Keratinocyte (primary cell): ENCODE data around the gene RNF141. TPM values are rescaled to one million over a fixed set of nuclear protein-coding genes. Genes with fewer than 3 reads are reported as not detected.

Experiments used
- DNase-seq: peaks from one replicate; pipeline ENCODE4 v3.0.0-alpha.2; 2011; ENCODE audit warnings: low read depth, missing footprints, low spot score
- FAIRE-seq: peaks from 2 replicates; lab custom pipeline; 2011; peaks lifted over from hg19 to GRCh38; lab: Jason Lieb, UNC
- H2AFZ ChIP-seq: 2 replicates; pipeline ENCODE4 v1.6.0; 2012; ENCODE audit warnings: low read length, control low read depth, inconsistent platforms; ENCODE audit not compliant: control insufficient read depth
- H3K27ac ChIP-seq: 2 replicates; pipeline ENCODE4 v1.5.1; 2011; ENCODE audit warnings: low read length; ENCODE audit not compliant: control insufficient read depth, insufficient read depth
- H3K27me3 ChIP-seq: 3 replicates; pipeline ENCODE4 v1.6.0; 2011; ENCODE audit warnings: low read length; ENCODE audit not compliant: control insufficient read depth, insufficient read depth; ENCODE audit errors: extremely low read depth
- H3K36me3 ChIP-seq, 2 experiments: 2 replicates in 1 of 2; 3 replicates in 1 of 2; pipeline ENCODE4 v1.5.1; 2011; ENCODE audit warnings: low read length in 2 of 2, mild to moderate bottlenecking in 1 of 2; ENCODE audit not compliant: control insufficient read depth in 2 of 2, insufficient read depth in 2 of 2; ENCODE audit errors: extremely low read depth in 1 of 2
- H3K4me1 ChIP-seq: 3 replicates; pipeline ENCODE4 v1.5.1; 2011; ENCODE audit warnings: low read length; ENCODE audit not compliant: control insufficient read depth, insufficient read depth; ENCODE audit errors: extremely low read depth
- H3K4me2 ChIP-seq: 3 replicates; pipeline ENCODE4 v1.6.0; 2011; ENCODE audit warnings: low read depth, low read length; ENCODE audit not compliant: control insufficient read depth, insufficient read depth; ENCODE audit errors: extremely low read depth
- H3K4me3 ChIP-seq, 3 experiments: fragments of 200-600 bp in 1 of 3; sonication (generic) in 1 of 3; 2 replicates in 2 of 3; 3 replicates in 1 of 3; pipeline ENCODE4 v1.5.1; 2011 to 2016; ENCODE audit warnings: low read length in 3 of 3, mild to moderate bottlenecking in 3 of 3, control low read depth in 2 of 3, inconsistent platforms in 1 of 3, low read depth in 1 of 3, mixed read lengths in 1 of 3, mixed run types in 1 of 3, moderate library complexity in 1 of 3; ENCODE audit not compliant: control insufficient read depth in 2 of 3, insufficient read depth in 2 of 3; ENCODE audit errors: extremely low read depth in 1 of 3
- H3K79me2 ChIP-seq: 2 replicates; pipeline ENCODE4 v1.6.0; 2012; ENCODE audit warnings: low read length; ENCODE audit not compliant: control insufficient read depth, insufficient read depth
- H3K9ac ChIP-seq: 3 replicates; pipeline ENCODE4 v1.6.0; 2011; ENCODE audit warnings: low read length; ENCODE audit not compliant: control insufficient read depth, insufficient read depth; ENCODE audit errors: extremely low read depth
- H3K9me1 ChIP-seq: 3 replicates; pipeline ENCODE4 v1.6.0; 2011; ENCODE audit warnings: low read length; ENCODE audit not compliant: control insufficient read depth, insufficient read depth; ENCODE audit errors: extremely low read depth
- H3K9me3 ChIP-seq: 2 replicates; pipeline ENCODE4 v1.5.1; 2012; ENCODE audit warnings: low read depth, low read length; ENCODE audit not compliant: control insufficient read depth
- H4K20me1 ChIP-seq: 3 replicates; pipeline ENCODE4 v1.6.0; 2011; ENCODE audit warnings: low read length; ENCODE audit not compliant: control insufficient read depth, insufficient read depth; ENCODE audit errors: extremely low read depth
- EZH2 ChIP-seq: IDR thresholded peaks from one replicate; pipeline ENCODE4 v1.6.1; 2012; ENCODE audit warnings: inconsistent platforms, mild to moderate bottlenecking, low read length, moderate library complexity
- dilution Hi-C: fragments of 300-500 bp; cut with MboI; formaldehyde crosslinking; loops from one replicate; pipeline ENCODE4 v1.7.0; 2020; ENCODE audit warnings: low sequenced_read_pairs; ENCODE audit not compliant: extremely low pct_ligation_motif_present
- polyA plus RNA-seq, 5 experiments: library from polyadenylated mRNA; depleted of rRNA in 3 of 5; stranded (reverse) in 3 of 5; stranded (forward) in 1 of 5; unstranded in 1 of 5; fragments of >200 nt; gene quantifications; 1 replicate in 1 of 5; 2 replicates in 3 of 5; 3 replicates in 1 of 5; pipeline versions ENCODE4 v1.2.1 to v1.2.3, GENCODE V29; 2011 to 2012; ENCODE audit warnings: missing spikeins in 2 of 5, low read depth in 1 of 5, low replicate concordance in 1 of 5
- TF ChIP-seq, protein P1 (sequence below), 3 experiments: IDR thresholded peaks in 1 of 3; conservative IDR thresholded peaks in 1 of 3; optimal IDR thresholded peaks in 1 of 3; 2 replicates in 2 of 3; 3 replicates in 1 of 3; pipeline versions ENCODE3 to v1.5.1; 2011; ENCODE audit warnings: low read length in 3 of 3, mild to moderate bottlenecking in 3 of 3, moderate library complexity in 2 of 3, control low read depth in 1 of 3, inconsistent platforms in 1 of 3; ENCODE audit not compliant: insufficient read depth in 2 of 3; ENCODE audit errors: extremely low read depth in 1 of 3

Gene RNF141
- polyA plus RNA-seq, 1 donor (not counting 4 experiments of a cell fraction or from before 2014, with no cell fraction given), result 59.1 TPM

DNA sequence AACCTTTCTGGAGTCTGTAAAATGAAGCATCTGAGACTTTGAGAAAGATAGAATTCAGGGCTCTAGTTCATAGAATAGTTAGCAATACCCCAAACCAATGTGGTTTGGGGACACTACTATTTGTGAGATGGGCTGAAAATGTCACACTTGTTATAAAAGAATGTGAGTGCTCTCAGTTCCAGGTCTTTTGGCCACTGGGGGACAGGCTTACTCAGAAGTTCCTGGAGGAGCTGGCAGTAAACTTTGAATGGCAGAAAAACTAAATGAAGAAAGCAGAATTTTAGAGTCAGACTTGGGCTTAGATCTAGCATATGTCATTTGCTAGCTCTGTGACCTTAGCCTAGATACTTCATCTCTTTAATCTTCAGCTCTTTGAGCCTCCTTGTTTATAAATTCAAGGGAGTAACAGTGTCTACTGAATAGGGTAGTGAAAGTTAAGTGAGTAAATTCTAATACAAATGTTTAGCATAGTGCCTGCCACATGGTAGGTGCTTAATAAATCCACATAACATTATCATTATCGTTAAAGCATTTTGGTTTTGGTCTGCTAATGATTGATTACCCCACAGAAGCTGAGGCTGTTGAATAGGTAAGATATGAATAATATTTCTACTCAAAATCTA lies 23.8 kb upstream of the RNF141 start:
- H3K9ac ChIP-seq, result no peak overlapping the region
- H3K4me2 ChIP-seq, result no peak overlapping the region
- H3K9me3 ChIP-seq, result no peaks in the 10 kb centered on the region
- H3K4me1 ChIP-seq, result peaks cover 2% of the 10 kb centered on the region
- no peak for FAIRE-seq
- dilution Hi-C loops, result no loop called here
- H3K9me1 ChIP-seq, result no peaks in the 10 kb centered on the region
- DNase-seq, result no peak
- no peaks in the 10 kb centered on the region for H3K36me3 ChIP-seq
- no peaks in the 10 kb centered on the region for H3K79me2 ChIP-seq
- H2AFZ ChIP-seq, result no peak overlapping the region
- H3K27me3 ChIP-seq, result no peaks in the 10 kb centered on the region
- TF ChIP-seq, protein P1, sequence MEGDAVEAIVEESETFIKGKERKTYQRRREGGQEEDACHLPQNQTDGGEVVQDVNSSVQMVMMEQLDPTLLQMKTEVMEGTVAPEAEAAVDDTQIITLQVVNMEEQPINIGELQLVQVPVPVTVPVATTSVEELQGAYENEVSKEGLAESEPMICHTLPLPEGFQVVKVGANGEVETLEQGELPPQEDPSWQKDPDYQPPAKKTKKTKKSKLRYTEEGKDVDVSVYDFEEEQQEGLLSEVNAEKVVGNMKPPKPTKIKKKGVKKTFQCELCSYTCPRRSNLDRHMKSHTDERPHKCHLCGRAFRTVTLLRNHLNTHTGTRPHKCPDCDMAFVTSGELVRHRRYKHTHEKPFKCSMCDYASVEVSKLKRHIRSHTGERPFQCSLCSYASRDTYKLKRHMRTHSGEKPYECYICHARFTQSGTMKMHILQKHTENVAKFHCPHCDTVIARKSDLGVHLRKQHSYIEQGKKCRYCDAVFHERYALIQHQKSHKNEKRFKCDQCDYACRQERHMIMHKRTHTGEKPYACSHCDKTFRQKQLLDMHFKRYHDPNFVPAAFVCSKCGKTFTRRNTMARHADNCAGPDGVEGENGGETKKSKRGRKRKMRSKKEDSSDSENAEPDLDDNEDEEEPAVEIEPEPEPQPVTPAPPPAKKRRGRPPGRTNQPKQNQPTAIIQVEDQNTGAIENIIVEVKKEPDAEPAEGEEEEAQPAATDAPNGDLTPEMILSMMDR (optimal IDR thresholded peaks at IDR 0.05 in 1 of 3, IDR thresholded peaks at IDR 0.05 in 1 of 3, conservative IDR thresholded peaks at IDR 0.05 in 1 of 3; ENCODE audit: extremely low read depth in 1 of 3, insufficient read depth in 2 of 3, low read length in 3 of 3), result peak; percentile 13 to 45 (median 26)
- TF ChIP-seq EZH2, result no peak
- no peaks in the 10 kb centered on the region for H4K20me1 ChIP-seq
- H3K27ac ChIP-seq, result no peak overlapping the region
- H3K4me3 ChIP-seq, result no peak overlapping the region

DNA sequence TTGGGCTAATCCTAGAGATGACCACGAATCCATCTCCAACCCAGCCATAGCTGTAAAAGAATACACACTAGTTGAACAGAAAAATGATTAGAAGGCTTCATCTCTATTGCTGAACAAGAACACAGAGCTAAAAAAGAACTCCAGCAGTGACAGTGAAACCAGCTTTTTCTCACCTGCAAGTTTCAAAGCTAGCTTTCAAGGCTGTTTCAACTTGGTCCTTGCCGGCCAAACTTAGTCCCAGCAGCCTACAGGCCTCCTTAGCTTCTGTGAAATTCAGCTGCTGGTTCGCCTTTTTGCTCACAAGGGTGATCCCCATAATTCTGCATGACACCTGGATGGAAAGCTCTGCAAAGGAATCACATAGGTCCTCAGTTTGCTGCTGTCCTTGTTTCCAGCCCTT lies 23.0 kb upstream of the RNF141 start:
- H4K20me1 ChIP-seq, result no peaks in the 10 kb centered on the region
- H3K4me3 ChIP-seq, result no peak overlapping the region
- no peaks in the 10 kb centered on the region for H3K27me3 ChIP-seq
- no peak overlapping the region for H3K4me2 ChIP-seq
- H3K9ac ChIP-seq, result no peak overlapping the region
- dilution Hi-C loops, result no loop called here
- no peak for TF ChIP-seq EZH2
- TF ChIP-seq, protein P1 (optimal IDR thresholded peaks at IDR 0.05 in 1 of 3, IDR thresholded peaks at IDR 0.05 in 1 of 3, conservative IDR thresholded peaks at IDR 0.05 in 1 of 3; ENCODE audit: extremely low read depth in 1 of 3, insufficient read depth in 2 of 3, low read length in 3 of 3), result no peak
- no peaks in the 10 kb centered on the region for H3K9me3 ChIP-seq
- no peak for FAIRE-seq
- no peaks in the 10 kb centered on the region for H3K36me3 ChIP-seq
- no peaks in the 10 kb centered on the region for H3K9me1 ChIP-seq
- H3K4me1 ChIP-seq, result peaks cover 2% of the 10 kb centered on the region
- no peak overlapping the region for H3K27ac ChIP-seq
- DNase-seq, result no peak
- no peaks in the 10 kb centered on the region for H3K79me2 ChIP-seq
- no peak overlapping the region for H2AFZ ChIP-seq
